ENCODE results near the gene BBOF1. TPM values are rescaled to one million over a fixed set of nuclear protein-coding genes. Genes with fewer than 3 reads are reported as not detected.
"Not testable (repeated sequence)": the region's sequence is repeated elsewhere in the genome, so short reads cannot be mapped to it uniquely, and the experiment has no call there.

The BBOF1 gene, protein sequence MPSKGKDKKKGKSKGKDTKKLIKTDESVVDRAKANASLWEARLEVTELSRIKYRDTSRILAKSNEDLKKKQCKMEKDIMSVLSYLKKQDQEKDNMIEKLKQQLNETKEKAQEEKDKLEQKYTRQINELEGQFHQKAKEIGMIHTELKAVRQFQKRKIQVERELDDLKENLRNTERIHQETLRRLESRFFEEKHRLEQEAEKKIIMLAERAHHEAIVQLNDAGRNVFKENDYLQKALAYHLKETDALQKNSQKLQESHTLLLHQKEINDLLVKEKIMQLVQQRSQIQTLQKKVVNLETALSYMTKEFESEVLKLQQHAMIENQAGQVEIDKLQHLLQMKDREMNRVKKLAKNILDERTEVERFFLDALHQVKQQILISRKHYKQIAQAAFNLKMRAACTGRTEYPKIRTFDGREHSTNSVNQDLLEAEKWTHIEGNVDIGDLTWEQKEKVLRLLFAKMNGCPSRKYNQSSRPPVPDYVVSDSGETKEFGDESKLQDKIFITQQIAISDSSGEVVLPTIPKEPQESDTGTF
- 0.98 TPM for total RNA-seq

DNA sequence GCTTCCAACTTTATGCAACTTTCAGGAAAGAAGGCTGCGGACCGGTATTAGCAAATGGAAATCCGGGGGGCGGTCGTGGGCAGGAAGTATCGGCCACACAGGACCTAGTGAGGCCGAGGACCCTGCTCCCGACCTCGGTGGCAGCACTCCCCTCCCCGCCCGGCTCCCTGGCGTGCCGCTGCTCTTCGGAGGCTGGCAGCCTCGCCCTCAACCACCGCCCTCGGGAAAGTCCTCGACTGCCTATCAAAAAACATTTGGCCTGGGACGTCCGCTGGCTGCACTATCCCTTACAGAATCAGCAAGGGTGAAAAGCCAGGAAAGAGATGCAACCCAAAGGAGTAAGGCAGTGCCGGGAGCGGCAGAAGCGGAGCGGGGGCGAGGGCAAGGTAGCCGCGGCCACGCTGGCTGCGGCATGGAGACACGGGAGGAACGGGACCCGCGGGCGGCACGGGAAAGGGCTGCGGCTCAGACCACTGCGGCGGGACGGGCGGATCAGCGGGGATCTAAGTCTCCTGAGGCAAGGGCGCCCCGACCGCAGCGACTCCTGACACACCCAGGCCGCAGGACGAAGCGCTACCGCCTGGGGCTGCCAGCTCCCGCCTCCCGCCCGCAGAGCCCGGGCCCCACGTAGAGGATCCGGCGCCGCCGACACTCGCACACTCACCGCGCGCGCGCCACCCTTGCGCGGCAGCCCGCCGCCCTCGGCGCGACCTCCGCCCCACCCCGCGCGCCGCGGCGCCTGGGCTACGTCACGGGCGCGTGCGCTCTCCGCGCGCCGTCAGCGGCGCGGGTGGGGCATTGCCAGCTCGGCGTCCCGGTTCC lies at the start of gene BBOF1, which contains the start of gene ENTPD5:
TSS of gene BBOF1 (plus strand) at position 764 of the 822 bp plus-strand sequence. CDS start 130 bp downstream, outside the sequence.
TSS of gene ENTPD5 (minus strand) at position 703 of the 822 bp plus-strand sequence. CDS start 31,186 bp downstream, outside the sequence.
- ATAC-seq = peak; percentile 94
- peak; percentile 91 for DNase-seq (ENCODE audit: low spot score)

DNA sequence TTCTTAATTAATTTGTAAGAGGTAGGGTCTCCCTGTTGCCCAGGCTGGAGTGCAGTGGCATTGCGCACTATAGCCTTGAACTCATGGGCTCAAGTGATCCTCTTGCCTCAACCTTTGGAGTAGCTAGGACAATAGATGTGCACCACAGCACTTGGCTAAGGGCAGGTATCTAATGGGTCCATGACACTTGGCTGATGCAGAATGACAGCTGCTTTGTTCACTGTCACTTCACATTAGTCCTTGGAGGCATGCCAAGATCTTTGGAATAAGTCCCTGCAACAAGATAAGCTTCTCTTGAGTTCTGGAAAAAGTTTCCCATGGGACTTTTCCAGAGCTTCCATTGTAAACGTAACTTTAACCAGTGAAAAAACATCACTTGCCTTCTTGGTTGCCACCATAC lies 45.7 kb upstream of the BBOF1 start:
- ATAC-seq (peak; percentile 37), DNase-seq (ENCODE audit: low spot score) (no peak)

DNA sequence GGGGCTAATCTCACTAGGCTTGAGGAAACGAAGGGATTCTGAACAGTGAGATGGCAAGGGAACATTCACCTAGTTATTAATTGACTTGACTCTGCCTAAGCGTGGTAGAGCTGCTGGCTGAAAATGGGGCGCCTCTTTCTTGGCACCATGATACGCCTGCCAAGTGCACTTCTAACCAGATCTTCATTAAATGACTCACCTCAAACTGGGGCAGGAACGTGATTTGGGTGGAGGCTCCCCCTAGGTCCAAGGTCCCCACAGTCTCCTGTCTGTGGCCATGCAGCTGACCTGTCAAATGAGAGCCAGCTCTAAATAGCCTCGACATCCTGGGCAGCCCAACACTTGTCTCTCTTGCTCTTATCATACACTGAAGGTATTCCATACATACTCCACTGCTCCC lies 43.0 kb upstream of the BBOF1 start:
- ATAC-seq = peak; percentile 56
- no peak for DNase-seq (ENCODE audit: low spot score)

- ATAC-seq = no peak
- DNase-seq (ENCODE audit: low spot score) = no peak
These were observed 41.3 kb upstream of the BBOF1 start for GRCh38 chr14:73977896-73978295.

DNA sequence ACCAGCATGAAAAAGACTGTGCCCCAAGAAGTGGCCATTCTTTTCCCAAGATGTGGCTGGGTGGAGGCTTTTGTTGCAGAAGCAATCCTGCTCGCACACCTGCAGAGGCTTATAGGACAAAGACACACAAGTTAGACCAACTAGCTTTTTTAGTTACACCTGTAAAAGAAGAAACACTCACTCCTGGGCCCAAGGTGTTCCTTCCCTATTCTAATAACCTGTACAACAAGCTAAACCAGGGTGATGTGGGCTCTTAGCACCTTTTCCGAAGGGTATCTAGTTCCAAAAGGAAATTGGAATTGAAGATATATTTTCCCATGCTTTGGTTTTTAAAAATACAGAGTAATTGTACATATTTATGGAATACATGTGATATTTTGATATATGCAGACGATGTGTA lies 31.1 kb upstream of the BBOF1 start:
- no peak for ATAC-seq
- DNase-seq (ENCODE audit: low spot score) = no peak

- not testable (repeated sequence) for DNase-seq (ENCODE audit: low spot score)
- peak; percentile 51 for ATAC-seq
These were observed 30.5 kb upstream of the BBOF1 start for GRCh38 chr14:73988656-73989055.

GRCh38 chr14:73991092-73991491 lies 28.1 kb upstream of the BBOF1 start:
- ATAC-seq = no peak

DNA sequence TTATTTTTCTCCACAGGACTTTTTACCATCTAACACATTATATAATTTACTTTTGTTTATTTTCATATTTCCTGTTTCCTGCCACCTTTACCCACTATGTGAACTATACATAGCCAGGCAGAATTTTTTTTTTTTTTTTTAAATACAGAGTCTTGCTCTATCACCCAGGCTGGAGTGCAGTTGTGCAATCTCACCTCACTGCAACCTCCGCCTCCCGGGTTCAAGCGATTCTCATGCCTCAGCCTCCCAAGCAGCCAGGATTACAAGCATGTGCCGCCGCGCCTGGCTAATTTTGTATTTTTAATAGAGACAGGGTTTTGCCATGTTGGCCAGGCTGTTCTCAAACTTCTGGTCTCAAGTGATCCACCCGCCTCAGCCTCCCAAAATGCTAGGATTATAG lies 24.2 kb upstream of the BBOF1 start:
- ATAC-seq; DNase-seq (ENCODE audit: low spot score): not testable (repeated sequence)

More at GRCh38 chr14:73991092-73991491, 28.1 kb upstream of the BBOF1 start:
- DNase-seq (ENCODE audit: low spot score) = no peak

DNA sequence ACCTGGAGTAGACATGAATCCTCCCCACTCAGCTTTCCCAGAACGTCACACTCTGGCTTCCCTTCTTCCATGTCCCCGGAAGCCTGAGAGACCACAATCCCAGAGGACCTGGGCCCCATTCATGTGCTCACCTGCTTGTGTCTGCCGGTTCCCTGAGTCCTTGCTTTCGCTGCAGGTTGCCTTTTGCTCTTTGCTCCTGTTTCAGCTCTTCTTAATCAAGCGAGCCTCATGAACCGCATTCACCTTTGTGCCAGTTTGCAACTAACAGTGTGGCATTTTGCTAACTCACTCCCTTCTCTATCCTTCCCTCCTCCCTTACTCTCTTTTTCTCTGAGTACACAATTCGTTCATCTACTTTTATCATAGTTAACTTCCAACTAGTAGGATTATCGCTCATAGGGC lies 23.2 kb upstream of the BBOF1 start:
- DNase-seq (ENCODE audit: low spot score) = peak; percentile 79
- ATAC-seq = peak; percentile 69

DNA sequence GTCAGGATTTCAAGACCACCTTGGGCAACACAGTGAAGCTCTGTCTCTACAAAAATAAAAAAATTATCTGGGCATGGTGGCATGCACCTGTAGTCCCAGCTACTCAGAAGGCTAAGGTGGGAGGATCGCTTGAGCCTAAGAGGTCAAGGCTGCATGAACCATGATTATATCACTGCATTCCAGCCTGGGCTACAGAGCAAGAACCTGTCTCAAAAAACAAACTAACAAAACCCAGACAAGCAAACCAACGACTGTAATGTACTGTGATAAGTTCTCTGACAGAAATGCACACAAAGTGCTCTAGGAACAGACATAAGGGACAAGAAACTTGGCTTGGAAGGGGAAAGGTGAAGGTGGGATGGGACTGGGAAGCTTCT lies 22.4 kb upstream of the BBOF1 start:
- DNase-seq (ENCODE audit: low spot score) (no peak), ATAC-seq (peak; percentile 51)

DNA sequence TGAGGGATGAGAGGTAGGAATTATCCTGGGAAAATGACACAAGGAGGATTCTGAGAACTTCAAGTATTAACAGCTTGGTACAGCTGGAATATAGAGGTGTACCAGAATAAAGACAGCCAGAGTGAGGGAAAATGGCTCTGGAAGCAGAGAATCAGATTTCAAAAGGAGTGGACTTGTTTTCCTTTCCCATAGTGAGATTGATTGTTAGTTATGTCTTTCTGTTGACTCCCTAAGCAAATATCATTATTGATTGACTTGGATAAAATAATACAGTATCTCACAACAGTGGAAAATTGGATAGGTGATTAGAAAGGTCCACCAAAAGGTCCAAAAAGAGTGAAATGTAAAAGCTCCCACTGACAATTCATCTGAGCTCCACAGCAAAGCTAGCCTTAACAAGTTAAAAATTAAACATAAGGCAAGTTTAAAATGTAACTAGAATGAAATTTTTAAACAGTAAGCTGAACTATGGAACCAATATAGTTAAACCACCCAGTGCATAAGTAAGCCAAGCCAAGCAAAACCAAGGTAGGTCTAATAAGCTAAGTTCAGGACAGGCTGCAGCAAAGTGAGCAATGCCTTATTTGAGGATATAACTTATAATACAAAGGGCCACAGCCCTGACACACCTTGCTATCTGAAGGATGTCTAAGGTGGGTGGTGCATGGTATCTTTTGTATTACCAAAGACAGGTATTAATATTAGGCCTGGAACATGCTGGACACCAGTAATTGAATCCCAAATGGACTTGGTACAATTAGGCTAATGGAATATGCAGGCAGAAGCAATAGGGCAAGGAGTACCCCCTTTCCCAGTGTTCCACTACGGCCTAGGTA lies 21.8 kb upstream of the BBOF1 start:
- peak; percentile 69 for ATAC-seq
- no peak for DNase-seq (ENCODE audit: low spot score)

GRCh38 chr14:73997944-73998447 lies 21.2 kb upstream of the BBOF1 start:
- DNase-seq (ENCODE audit: low spot score) = no peak
- ATAC-seq = no peak

GRCh38 chr14:73998726-73999125 lies 20.4 kb upstream of the BBOF1 start:
- ATAC-seq = peak; percentile 43
- no peak for DNase-seq (ENCODE audit: low spot score)

GRCh38 chr14:74005664-74006063 lies 13.5 kb upstream of the BBOF1 start:
- not testable (repeated sequence) for DNase-seq (ENCODE audit: low spot score); ATAC-seq

DNA sequence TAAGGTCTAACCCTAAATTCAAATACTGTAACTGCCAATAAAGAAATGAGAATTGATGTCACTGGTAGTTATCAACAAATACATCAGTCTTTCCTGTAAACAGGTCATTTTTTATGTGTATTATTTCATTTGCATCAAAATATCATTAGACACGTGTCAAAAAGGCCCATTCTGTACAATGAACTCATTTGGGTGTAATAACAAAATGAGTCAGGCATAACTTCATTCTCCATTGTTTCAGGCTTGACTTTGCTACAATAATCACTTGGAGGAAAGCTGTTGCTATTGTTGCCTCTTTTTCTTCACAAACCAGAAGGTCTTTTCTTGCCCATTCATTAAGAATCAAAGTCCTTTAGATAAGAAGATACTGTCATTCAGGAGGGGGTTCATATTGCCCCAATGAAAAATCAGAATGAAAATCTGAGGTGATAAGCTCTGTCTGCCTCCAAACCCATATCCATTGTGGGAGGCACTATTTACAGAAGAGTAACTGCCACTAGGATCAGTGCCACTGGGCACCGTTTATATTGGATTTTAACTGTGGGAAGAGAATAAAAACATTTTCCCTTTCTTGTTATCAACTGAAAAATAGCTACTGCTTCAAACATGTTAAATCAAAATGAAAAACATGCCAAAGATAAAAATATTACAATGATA lies 10.2 kb upstream of the BBOF1 start:
- DNase-seq (ENCODE audit: low spot score) (no peak), ATAC-seq (no peak)

- ATAC-seq (peak; percentile 9), DNase-seq (ENCODE audit: low spot score) (no peak)
These were observed 4.8 kb upstream of the BBOF1 start for GRCh38 chr14:74014299-74014698.

DNA sequence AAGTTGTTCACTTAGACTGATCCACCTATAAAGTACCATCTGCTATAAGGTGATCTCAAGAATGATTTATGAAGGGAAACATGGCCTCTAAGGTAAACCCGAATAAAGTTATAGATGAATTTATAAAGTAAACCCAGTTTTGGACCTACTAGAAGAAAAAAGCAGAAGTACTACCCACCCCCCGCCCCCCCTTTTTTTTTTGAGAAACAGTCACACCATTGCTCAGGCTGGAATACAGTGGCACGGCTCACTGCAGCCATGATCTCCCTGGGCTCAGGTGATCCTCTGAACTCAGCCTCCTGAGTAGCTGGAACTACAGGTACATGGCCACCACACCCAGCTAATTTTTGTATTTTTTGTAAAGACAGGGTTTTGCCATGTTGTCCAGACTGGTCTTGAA lies 4.0 kb upstream of the BBOF1 start:
- DNase-seq (ENCODE audit: low spot score) = no peak
- no peak for ATAC-seq

GRCh38 chr14:74015963-74016362 lies 3.2 kb upstream of the BBOF1 start:
- DNase-seq (ENCODE audit: low spot score) (no peak), ATAC-seq (no peak)

DNA sequence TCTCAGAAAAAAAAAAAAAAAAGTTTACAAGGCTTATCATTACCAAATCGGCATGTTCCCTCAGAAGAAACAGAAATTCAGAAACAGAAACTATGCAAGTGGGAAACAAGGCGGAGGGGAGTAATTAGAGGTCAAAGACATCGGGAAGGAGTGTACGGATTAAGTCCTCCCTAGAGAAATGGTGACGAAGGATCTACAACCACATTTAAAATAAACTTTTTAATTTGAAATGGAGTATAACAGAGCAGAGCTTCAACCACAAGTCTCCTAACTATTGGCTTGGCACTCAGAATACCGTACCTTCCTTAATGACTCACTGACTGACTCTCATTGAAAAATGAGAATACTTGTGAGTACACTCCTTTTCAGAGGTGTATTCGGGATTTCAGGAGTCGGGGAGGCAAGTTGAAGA lies 969 bp upstream of the BBOF1 start:
- no peak for ATAC-seq
- DNase-seq (ENCODE audit: low spot score) = no peak
